Smooth muscle cell (in vitro differentiated cells): Measurements from ENCODE around the gene BPGM. TPM values are rescaled to one million over a fixed set of nuclear protein-coding genes. Genes with fewer than 3 reads are reported as not detected.

ENCODE experiments used
- DNase-seq: peaks from one replicate; lab custom pipeline; 2025; ENCODE audit not compliant: unreplicated experiment; lab: John Stamatoyannopoulos, UW
- H2AFZ ChIP-seq: fragments of 200-600 bp; sonication (generic); 2 replicates; pipeline ENCODE4 v1.6.0; 2016; ENCODE audit warnings: antibody characterized with exemption, low read depth, mild to moderate bottlenecking
- H3F3A ChIP-seq: fragments of 200-600 bp; sonication (generic); 2 replicates; pipeline ENCODE4 v1.6.0; 2017; ENCODE audit warnings: antibody characterized with exemption, low read depth
- H3K27ac ChIP-seq: fragments of 200-600 bp; sonication (generic); 2 replicates; pipeline ENCODE4 v1.5.1; 2016; ENCODE audit warnings: low read depth, mild to moderate bottlenecking
- H3K27me3 ChIP-seq: fragments of 200-600 bp; sonication (generic); 2 replicates; pipeline ENCODE4 v1.6.1; 2016; ENCODE audit warnings: low read depth, mild to moderate bottlenecking
- H3K36me3 ChIP-seq: fragments of 200-600 bp; sonication (generic); 2 replicates; pipeline ENCODE4 v1.5.1; 2016; ENCODE audit warnings: low read depth
- H3K4me1 ChIP-seq: fragments of 200-600 bp; sonication (generic); 2 replicates; pipeline ENCODE4 v1.5.1; 2016; ENCODE audit warnings: low read depth
- H3K4me2 ChIP-seq: fragments of 200-600 bp; sonication (generic); 2 replicates; pipeline ENCODE4 v1.6.0; 2016; ENCODE audit warnings: mild to moderate bottlenecking
- H3K4me3 ChIP-seq: fragments of 200-600 bp; sonication (generic); 2 replicates; pipeline ENCODE4 v1.5.1; 2016; ENCODE audit warnings: mild to moderate bottlenecking
- H3K79me2 ChIP-seq: fragments of 200-600 bp; sonication (generic); 2 replicates; pipeline ENCODE4 v1.6.0; 2016; ENCODE audit warnings: low read depth, mild to moderate bottlenecking
- H3K9ac ChIP-seq: fragments of 200-600 bp; sonication (generic); 2 replicates; pipeline ENCODE4 v1.6.0; 2016; ENCODE audit warnings: low read depth
- H3K9me3 ChIP-seq: fragments of 200-600 bp; sonication (generic); replicated peaks from 2 replicates; pipeline ENCODE4 v1.5.1; 2016; ENCODE audit warnings: low read depth
- H4K20me1 ChIP-seq: fragments of 200-600 bp; sonication (generic); 2 replicates; pipeline ENCODE4 v1.6.0; 2016; ENCODE audit warnings: low read depth
- WGBS: methylation state at CpG from one replicate; pipeline ENCODE4 v1.1.7; 2016; ENCODE audit warnings: low lambda C conversion rate; 5-methylcytosine and 5-hydroxymethylcytosine counted together
- polyA plus RNA-seq: library from polyadenylated mRNA; unstranded; fragments of >200 nt; fragmentation: Nextera tagmentation; extraction: Ambion mirVana; gene quantifications from 2 replicates; pipeline ENCODE4 v1.2.1, GENCODE V29; 2016
- total RNA-seq: library from RNA; depleted of rRNA; stranded (reverse); fragments of >200 nt; gene quantifications from 2 replicates; pipeline ENCODE4 v1.2.3, GENCODE V29; 2014
- TF ChIP-seq, protein P1 (sequence below): fragments of 200-600 bp; sonication (generic); IDR thresholded peaks from 2 replicates; pipeline ENCODE4 v1.5.1; 2017; ENCODE audit warnings: borderline replicate concordance, mild to moderate bottlenecking, antibody characterized with exemption; ENCODE audit not compliant: insufficient read depth, poor library complexity, severe bottlenecking

The BPGM gene
- total and polyA plus RNA-seq, 2 experiments from 2014 or later, result 65.1 to 76.9 TPM

GRCh38 chr7:134702366-134703240, 56.0 kb downstream of the BPGM start:
- 70% methylated on average over 10 of the region's 10 CpGs for WGBS
- Histone ChIP-seq H3K27ac (peak overlapping the region; percentile 54), H3K9me3 (no peaks in the 10 kb centered on the region), H3K4me2 (no peak overlapping the region), H4K20me1 (no peaks in the 10 kb centered on the region), H3K79me2 (no peaks in the 10 kb centered on the region), H3K36me3 (no peaks in the 10 kb centered on the region), H2AFZ (peak overlapping the region; percentile 45), H3K4me1 (peaks cover 26% of the 10 kb centered on the region), H3K27me3 (no peaks in the 10 kb centered on the region), H3F3A (peaks cover 17% of the 10 kb centered on the region), H3K4me3 (no peak overlapping the region), H3K9ac (no peak overlapping the region)
- TF ChIP-seq, protein P1, sequence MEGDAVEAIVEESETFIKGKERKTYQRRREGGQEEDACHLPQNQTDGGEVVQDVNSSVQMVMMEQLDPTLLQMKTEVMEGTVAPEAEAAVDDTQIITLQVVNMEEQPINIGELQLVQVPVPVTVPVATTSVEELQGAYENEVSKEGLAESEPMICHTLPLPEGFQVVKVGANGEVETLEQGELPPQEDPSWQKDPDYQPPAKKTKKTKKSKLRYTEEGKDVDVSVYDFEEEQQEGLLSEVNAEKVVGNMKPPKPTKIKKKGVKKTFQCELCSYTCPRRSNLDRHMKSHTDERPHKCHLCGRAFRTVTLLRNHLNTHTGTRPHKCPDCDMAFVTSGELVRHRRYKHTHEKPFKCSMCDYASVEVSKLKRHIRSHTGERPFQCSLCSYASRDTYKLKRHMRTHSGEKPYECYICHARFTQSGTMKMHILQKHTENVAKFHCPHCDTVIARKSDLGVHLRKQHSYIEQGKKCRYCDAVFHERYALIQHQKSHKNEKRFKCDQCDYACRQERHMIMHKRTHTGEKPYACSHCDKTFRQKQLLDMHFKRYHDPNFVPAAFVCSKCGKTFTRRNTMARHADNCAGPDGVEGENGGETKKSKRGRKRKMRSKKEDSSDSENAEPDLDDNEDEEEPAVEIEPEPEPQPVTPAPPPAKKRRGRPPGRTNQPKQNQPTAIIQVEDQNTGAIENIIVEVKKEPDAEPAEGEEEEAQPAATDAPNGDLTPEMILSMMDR, result no peak
- DNase-seq, result no peak

DNA sequence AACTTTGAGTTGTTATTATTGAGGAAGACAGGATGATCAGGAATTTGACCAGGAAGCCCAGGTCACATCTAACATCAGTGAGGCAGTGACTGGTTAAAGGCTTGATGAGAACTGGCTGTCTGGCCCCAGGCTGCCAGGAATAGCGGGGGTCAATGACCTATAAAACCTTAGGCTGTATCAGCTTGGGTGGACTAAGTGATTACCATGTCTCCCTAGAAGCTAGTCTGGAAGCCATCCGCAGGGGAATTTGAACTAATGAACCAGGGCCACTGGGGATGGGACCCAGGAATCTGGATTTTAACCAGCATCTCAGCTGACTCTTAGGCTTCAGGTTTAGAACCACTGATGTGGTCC, 56.6 kb downstream of the BPGM start:
- no peak for DNase-seq
- TF ChIP-seq, protein P1, result no peak
- peaks cover 12% of the 10 kb centered on the region for H3F3A ChIP-seq
- H3K9me3 ChIP-seq, result no peaks in the 10 kb centered on the region
- peaks cover 26% of the 10 kb centered on the region for H3K4me1 ChIP-seq
- H3K4me2 ChIP-seq, result peak overlapping the region; percentile 43
- no peaks in the 10 kb centered on the region for H3K79me2 ChIP-seq
- no peak overlapping the region for H3K4me3 ChIP-seq
- H3K27me3 ChIP-seq, result no peaks in the 10 kb centered on the region
- H2AFZ ChIP-seq, result peak overlapping the region; percentile 45
- no peaks in the 10 kb centered on the region for H4K20me1 ChIP-seq
- WGBS, result 49% methylated on average over 2 of the region's 2 CpGs
- no peaks in the 10 kb centered on the region for H3K36me3 ChIP-seq
- H3K9ac ChIP-seq, result no peak overlapping the region
- peak overlapping the region; percentile 54 for H3K27ac ChIP-seq

GRCh38 chr7:134703782-134704181, 57.1 kb downstream of the BPGM start:
- Histone ChIP-seq H3K27ac (peak overlapping the region; percentile 54), H3K4me1 (peaks cover 26% of the 10 kb centered on the region), H4K20me1 (no peaks in the 10 kb centered on the region), H3K27me3 (no peaks in the 10 kb centered on the region), H2AFZ (peak overlapping the region; percentile 45), H3K79me2 (no peaks in the 10 kb centered on the region), H3K4me2 (peak overlapping the region; percentile 43), H3K9me3 (no peaks in the 10 kb centered on the region), H3K36me3 (no peaks in the 10 kb centered on the region), H3K4me3 (no peak overlapping the region), H3K9ac (no peak overlapping the region), H3F3A (peaks cover 12% of the 10 kb centered on the region)
- WGBS, result 40% methylated on average over 6 of the region's 6 CpGs
- TF ChIP-seq, protein P1, result no peak
- no peak for DNase-seq

DNA sequence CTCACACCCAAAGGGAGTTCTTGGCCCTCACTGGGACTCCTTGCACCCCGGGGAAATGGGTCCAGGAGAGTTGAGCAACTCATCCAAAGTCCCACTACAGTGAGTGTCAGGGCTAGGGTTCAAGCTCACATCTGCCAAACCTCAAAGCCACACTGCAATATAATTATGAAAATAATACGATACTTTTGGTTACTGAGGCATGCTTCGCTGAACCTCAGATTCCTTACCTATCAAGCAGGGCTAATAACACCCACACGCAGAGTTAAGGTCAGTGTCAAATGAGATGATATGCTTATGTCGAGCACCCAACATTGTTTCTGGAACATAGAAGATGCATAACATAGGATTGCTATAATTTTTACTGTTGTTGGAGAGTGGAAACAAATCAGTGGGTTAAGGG, 58.2 kb downstream of the BPGM start:
- TF ChIP-seq, protein P1, result no peak
- Histone ChIP-seq H3K36me3 (no peaks in the 10 kb centered on the region), H3K4me3 (no peak overlapping the region), H3K4me1 (peaks cover 19% of the 10 kb centered on the region), H3K9me3 (no peaks in the 10 kb centered on the region), H3F3A (peaks cover 5% of the 10 kb centered on the region), H3K4me2 (no peak overlapping the region), H3K79me2 (no peaks in the 10 kb centered on the region), H3K27ac (no peak overlapping the region), H3K9ac (no peak overlapping the region), H2AFZ (no peak overlapping the region), H4K20me1 (no peaks in the 10 kb centered on the region), H3K27me3 (no peaks in the 10 kb centered on the region)
- DNase-seq, result no peak
- WGBS, result 95% methylated on average over 5 of the region's 5 CpGs
